HL-60 (cell line): Measurements from ENCODE around the gene ZNF594.

Experiments
- DNase-seq, 2 experiments: peaks; one replicate each; pipeline ENCODE4 v3.0.0-alpha.2; 2010 to 2020; ENCODE audit warnings: low read depth in 1 of 2, low spot score in 1 of 2
- H3K27ac ChIP-seq: fragments of 250-450 bp; sonication (Bioruptor Pico); replicated peaks from 2 replicates; pipeline ENCODE4 v1.5.1; 2020; ENCODE audit warnings: mild to moderate bottlenecking, moderate library complexity
- H3K27me3 ChIP-seq: fragments of 250-450 bp; sonication (Bioruptor Pico); 2 replicates; pipeline ENCODE4 v1.5.1; 2021; ENCODE audit warnings: mild to moderate bottlenecking, moderate library complexity; ENCODE audit not compliant: insufficient read depth, poor library complexity, severe bottlenecking
- H3K4me3 ChIP-seq: replicated peaks from 2 replicates; pipeline ENCODE4 v1.5.1; 2011; ENCODE audit warnings: mild to moderate bottlenecking, control low read depth, low read length; ENCODE audit not compliant: insufficient read depth
- GABPA ChIP-seq: IDR thresholded peaks from 2 replicates; pipeline ENCODE4 v1.6.1; 2012; ENCODE audit warnings: low read depth
- POLR2AphosphoS5 ChIP-seq: IDR thresholded peaks from 2 replicates; pipeline ENCODE4 v1.6.1; 2012; ENCODE audit warnings: low read depth
- SPI1 ChIP-seq: IDR thresholded peaks from 2 replicates; pipeline ENCODE4 v1.6.1; 2012; ENCODE audit warnings: low read depth, mild to moderate bottlenecking, borderline replicate concordance
- TF ChIP-seq, protein P1 (sequence below): IDR thresholded peaks from one replicate; pipeline ENCODE4 v1.5.1; 2011; ENCODE audit warnings: low read length, control low read depth, inconsistent platforms; ENCODE audit not compliant: insufficient read depth
- TF ChIP-seq, protein P2 (sequence below): IDR thresholded peaks from 2 replicates; pipeline ENCODE4 v1.6.1; 2012; ENCODE audit warnings: low read depth; ENCODE audit not compliant: insufficient replicate concordance

The ZNF594 gene

DNA sequence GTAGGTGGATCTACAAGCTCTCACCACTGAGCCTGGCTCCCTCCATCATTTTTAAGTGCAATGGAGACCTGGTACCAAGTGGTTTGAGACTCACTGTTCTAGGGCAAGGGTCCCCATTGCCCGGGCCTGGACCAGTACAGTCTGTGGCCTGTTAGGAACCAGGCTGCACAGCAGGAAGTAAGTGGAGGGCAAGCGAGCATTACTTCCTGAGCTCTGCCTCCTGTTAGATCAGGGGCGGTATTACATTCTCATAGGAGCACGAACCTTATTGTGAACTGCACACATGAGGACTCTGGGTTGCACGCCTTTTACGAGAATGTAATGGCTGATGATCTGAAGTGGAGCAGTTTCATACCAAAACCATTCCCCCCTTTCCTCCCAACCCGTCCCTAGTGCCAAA lies 6.8 kb upstream of the ZNF594 start:
- DNase-seq = no peak
- no peaks in the 10 kb centered on the region for H3K27me3 ChIP-seq
- no peak overlapping the region for H3K4me3 ChIP-seq
- H3K27ac ChIP-seq = no peak overlapping the region
- TF ChIP-seq SPI1 (no peak), GABPA (no peak), POLR2AphosphoS5 (no peak)
- TF ChIP-seq, protein P1, sequence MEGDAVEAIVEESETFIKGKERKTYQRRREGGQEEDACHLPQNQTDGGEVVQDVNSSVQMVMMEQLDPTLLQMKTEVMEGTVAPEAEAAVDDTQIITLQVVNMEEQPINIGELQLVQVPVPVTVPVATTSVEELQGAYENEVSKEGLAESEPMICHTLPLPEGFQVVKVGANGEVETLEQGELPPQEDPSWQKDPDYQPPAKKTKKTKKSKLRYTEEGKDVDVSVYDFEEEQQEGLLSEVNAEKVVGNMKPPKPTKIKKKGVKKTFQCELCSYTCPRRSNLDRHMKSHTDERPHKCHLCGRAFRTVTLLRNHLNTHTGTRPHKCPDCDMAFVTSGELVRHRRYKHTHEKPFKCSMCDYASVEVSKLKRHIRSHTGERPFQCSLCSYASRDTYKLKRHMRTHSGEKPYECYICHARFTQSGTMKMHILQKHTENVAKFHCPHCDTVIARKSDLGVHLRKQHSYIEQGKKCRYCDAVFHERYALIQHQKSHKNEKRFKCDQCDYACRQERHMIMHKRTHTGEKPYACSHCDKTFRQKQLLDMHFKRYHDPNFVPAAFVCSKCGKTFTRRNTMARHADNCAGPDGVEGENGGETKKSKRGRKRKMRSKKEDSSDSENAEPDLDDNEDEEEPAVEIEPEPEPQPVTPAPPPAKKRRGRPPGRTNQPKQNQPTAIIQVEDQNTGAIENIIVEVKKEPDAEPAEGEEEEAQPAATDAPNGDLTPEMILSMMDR = no peak
- TF ChIP-seq, protein P2, sequence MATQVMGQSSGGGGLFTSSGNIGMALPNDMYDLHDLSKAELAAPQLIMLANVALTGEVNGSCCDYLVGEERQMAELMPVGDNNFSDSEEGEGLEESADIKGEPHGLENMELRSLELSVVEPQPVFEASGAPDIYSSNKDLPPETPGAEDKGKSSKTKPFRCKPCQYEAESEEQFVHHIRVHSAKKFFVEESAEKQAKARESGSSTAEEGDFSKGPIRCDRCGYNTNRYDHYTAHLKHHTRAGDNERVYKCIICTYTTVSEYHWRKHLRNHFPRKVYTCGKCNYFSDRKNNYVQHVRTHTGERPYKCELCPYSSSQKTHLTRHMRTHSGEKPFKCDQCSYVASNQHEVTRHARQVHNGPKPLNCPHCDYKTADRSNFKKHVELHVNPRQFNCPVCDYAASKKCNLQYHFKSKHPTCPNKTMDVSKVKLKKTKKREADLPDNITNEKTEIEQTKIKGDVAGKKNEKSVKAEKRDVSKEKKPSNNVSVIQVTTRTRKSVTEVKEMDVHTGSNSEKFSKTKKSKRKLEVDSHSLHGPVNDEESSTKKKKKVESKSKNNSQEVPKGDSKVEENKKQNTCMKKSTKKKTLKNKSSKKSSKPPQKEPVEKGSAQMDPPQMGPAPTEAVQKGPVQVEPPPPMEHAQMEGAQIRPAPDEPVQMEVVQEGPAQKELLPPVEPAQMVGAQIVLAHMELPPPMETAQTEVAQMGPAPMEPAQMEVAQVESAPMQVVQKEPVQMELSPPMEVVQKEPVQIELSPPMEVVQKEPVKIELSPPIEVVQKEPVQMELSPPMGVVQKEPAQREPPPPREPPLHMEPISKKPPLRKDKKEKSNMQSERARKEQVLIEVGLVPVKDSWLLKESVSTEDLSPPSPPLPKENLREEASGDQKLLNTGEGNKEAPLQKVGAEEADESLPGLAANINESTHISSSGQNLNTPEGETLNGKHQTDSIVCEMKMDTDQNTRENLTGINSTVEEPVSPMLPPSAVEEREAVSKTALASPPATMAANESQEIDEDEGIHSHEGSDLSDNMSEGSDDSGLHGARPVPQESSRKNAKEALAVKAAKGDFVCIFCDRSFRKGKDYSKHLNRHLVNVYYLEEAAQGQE = no peak

DNA sequence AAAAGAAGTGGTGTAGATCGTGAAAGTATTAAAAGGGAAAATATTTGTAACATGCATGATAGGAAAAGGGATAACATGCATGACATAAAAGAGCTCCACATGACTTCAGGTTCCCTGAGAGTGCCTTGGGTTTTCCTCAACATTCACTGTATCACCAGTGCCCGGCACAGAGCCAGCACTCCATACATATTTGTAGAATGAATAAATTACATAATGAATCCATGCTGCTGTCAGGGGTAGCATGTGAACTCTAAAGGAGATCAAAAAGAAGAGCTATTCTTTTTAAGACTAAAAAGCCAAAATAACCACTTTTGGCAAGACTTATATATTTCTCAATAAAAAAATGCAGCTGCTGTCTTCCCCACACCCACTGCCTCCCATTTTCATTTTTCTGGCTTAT lies 2.7 kb upstream of the ZNF594 start:
- no peak for DNase-seq
- Histone ChIP-seq H3K27ac (no peak overlapping the region), H3K4me3 (no peak overlapping the region), H3K27me3 (no peaks in the 10 kb centered on the region)
- TF ChIP-seq GABPA (no peak), POLR2AphosphoS5 (no peak), SPI1 (no peak)
- TF ChIP-seq, protein P2 = no peak
- TF ChIP-seq, protein P1 = no peak

DNA sequence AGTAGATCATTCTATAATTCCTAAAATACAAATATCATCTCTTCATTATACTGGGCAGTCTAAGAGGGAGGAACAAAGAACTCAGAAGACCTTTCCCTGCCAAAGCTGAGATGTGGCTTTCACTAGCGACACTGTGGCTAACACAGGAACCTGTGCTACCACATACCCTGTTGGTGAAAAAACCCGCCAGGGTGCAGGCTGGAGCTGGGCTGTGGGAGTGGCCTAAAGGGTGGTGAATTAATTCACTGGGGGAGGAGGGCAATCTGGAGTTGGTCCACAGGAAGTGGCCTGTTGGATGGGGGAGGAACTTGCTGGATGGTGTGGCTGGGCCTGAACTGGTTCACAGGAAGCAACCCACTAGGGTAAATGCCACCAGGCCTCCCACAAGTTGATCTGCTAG lies 7.4 kb downstream of the ZNF594 start:
- H3K4me3 ChIP-seq = no peak overlapping the region
- no peaks in the 10 kb centered on the region for H3K27me3 ChIP-seq
- H3K27ac ChIP-seq = no peak overlapping the region
- TF ChIP-seq SPI1 = no peak
- TF ChIP-seq, protein P2 = no peak
- TF ChIP-seq, protein P1 = no peak
- no peak for TF ChIP-seq POLR2AphosphoS5
- no peak for DNase-seq
